ENCODE measurements around the gene USP7. TPM values are rescaled to one million over a fixed set of nuclear protein-coding genes. Genes with fewer than 3 reads are reported as not detected.
A peak's percentile ranks its signal among the peaks of the same experiment; 100 is the strongest.

USP7 gene
- total and polyA plus RNA-seq, 7 experiments from 2014 or later = 8.9 to 261 (median 176) TPM

- H3K9me3 ChIP-seq (ENCODE audit: control insufficient read depth in 2 of 3, low read length in 3 of 3) = no peaks in the 10 kb centered on the region
- peak overlapping the region in 7 of 9 donors; percentile 51 to 83 (median 59) for H3K27ac Mint-ChIP-seq
- no peaks in the 10 kb centered on the region for H3K27me3 ChIP-seq (ENCODE audit: control insufficient read depth in 2 of 2, insufficient read depth in 2 of 2, low read length in 2 of 2)
- peak overlapping the region in 2 of 10 donors; percentile 12 to 78 for H3K4me3 Mint-ChIP-seq
- H3K36me3 Mint-ChIP-seq = peaks cover 0 to 3% (median 0%) of the 10 kb centered on the region in 5 donors
- ChIA-PET POLR2A (interaction anchor here (1.0 kb wide), 1 partner anchor 14 kb away, joined by 3 read pairs; no protein-coding TSS in a partner anchor), CTCF (interaction anchor here (0.9 to 1.3 kb wide), 2 partner anchors 11 to 17 kb away, joined by 5 to 8 read pairs; no protein-coding TSS in a partner anchor)
- H3K36me3 ChIP-seq (ENCODE audit: control insufficient read depth in 2 of 3, insufficient read depth in 3 of 3, low read length in 3 of 3) = peaks cover 0 to 6% (median 0%) of the 10 kb centered on the region in 3 experiments
- no peak for ATAC-seq
- no peak overlapping the region for H3K4me3 ChIP-seq (ENCODE audit: low read length)
- intact Hi-C loops (cut with micrococcal nuclease) = no loop called here
- H3K4me1 ChIP-seq (ENCODE audit: control insufficient read depth in 2 of 2, insufficient read depth in 2 of 2, low read length in 2 of 2) = peaks cover 0 to 6% of the 10 kb centered on the region in 2 donors
- H3K27ac ChIP-seq (ENCODE audit: low read depth, low read length) = no peak overlapping the region
- DNase-seq = no peak
- H3K9me3 Mint-ChIP-seq = no peaks in the 10 kb centered on the region
- peaks cover 17 to 48% (median 44%) of the 10 kb centered on the region in 7 donors for H3K4me1 Mint-ChIP-seq
- H3K27me3 Mint-ChIP-seq = no peaks in the 10 kb centered on the region
Measured at GRCh38 chr16:8863594-8864424, 99.9 kb downstream of the USP7 start.

DNA sequence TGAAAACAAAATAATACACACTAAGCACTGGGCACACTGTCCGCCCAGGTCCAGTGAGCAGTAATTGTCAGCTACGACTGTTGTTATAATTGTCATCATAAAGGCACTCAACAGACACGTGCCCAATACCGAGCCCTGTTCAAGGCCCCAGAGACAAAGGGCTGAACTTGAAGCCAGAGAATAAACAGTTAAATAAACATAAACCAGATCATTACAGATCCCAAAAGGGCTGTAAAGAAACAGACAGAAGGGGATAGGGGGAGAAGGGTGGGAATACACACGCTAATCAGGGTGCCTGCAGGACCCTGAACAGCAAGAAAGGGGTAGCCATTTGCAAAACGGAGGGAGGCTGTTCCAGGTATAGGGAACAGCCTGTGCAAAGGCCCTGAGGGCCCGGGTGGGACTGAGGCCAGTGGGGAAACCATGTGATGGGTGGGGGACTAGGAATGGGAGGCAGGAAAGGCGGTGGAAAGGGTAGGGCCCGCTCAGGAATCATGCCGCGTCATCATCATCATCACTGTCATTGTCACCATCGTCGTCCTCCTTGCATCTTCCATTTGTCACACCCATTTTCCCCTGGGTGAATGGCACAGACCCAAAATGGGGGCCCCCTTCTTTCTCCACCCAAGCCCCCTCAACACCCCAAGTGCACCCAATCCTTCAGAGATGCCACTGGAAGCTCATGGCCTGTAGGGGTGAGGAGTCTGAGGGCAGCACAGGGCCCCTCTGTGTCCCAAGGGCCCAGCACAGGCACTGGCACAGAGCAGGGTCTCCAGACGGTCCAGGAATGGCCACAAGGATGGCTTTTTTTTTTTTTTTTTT, 101.2 kb downstream of the USP7 start:
- DNase-seq = no peak
- no peak overlapping the region for H3K4me3 Mint-ChIP-seq

DNA sequence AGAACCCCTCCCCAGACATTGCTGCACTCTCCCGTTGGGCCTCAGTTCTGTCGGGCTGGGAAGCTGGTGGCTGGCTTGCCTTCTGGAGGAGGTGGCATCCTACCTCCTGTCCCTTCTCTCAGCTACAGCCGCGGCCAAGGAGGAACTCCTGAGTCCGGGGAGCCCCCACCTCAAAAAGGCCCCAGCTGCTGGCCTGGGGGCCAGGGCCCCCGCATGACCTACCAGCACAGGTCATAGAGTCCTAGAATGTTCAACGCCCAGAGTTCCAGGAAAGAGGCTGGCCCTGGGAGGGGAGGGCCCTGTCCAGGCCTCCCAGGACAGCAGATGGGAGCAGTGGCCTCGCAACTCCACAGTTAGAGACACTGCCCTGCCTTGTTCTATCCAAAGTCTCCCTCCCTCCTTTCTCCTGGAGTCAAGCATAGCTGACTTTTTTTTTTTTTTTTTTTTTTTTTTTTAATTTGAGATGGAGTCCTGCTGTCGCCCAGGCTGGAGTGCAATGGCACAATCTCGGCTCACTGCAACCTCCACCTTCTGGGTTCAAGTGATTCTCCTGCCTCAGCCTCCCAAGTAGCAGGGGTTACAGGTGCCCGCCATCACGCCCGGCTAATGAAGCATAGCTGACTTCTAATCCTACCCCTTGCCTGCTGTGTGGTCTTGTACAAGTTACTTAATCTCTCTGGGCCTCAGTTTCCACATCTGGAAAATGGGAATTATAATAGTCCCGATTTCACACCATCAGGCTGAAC, 102.0 kb downstream of the USP7 start:
- peaks cover 0 to 20% (median 0%) of the 10 kb centered on the region in 3 experiments for H3K36me3 ChIP-seq (ENCODE audit: control insufficient read depth in 2 of 3, insufficient read depth in 3 of 3, low read length in 3 of 3)
- intact Hi-C loops (cut with micrococcal nuclease) = no loop called here
- Mint-ChIP-seq H3K27ac (peak overlapping the region in 6 of 9 donors; percentile 22 to 78 (median 39)), H3K9me3 (no peaks in the 10 kb centered on the region), H3K36me3 (peaks cover 0 to 14% (median 3%) of the 10 kb centered on the region in 5 donors), H3K4me3 (no peak overlapping the region), H3K4me1 (peaks cover 5 to 50% (median 40%) of the 10 kb centered on the region in 7 donors), H3K27me3 (no peaks in the 10 kb centered on the region)
- H3K4me1 ChIP-seq (ENCODE audit: control insufficient read depth in 2 of 2, insufficient read depth in 2 of 2, low read length in 2 of 2) = no peaks in the 10 kb centered on the region
- ChIA-PET CTCF (no interaction called here), POLR2A (interaction anchor here (0.6 kb wide), 2 partner anchors 11 to 40 kb away, joined by 3 to 4 read pairs; no protein-coding TSS in a partner anchor)
- H3K27ac ChIP-seq (ENCODE audit: low read depth, low read length) = no peak overlapping the region
- no peaks in the 10 kb centered on the region for H3K9me3 ChIP-seq (ENCODE audit: control insufficient read depth in 2 of 3, low read length in 3 of 3)
- no peak overlapping the region for H3K4me3 ChIP-seq (ENCODE audit: low read length)
- no peak for DNase-seq
- ATAC-seq = no peak
- H3K27me3 ChIP-seq (ENCODE audit: control insufficient read depth in 2 of 2, insufficient read depth in 2 of 2, low read length in 2 of 2) = no peaks in the 10 kb centered on the region

More for the DNA sequence above, 101.2 kb downstream of the USP7 start:
- ATAC-seq = no peak
- POLR2A ChIA-PET = interaction anchor here (0.6 kb wide), 1 partner anchor 40 kb away, joined by 4 read pairs; no protein-coding TSS in a partner anchor
- CTCF ChIA-PET = interaction anchor here (0.9 kb wide), 1 partner anchor 12 kb away, joined by 8 read pairs; no protein-coding TSS in a partner anchor
- Mint-ChIP-seq H3K9me3 (no peaks in the 10 kb centered on the region), H3K36me3 (peaks cover 0 to 11% (median 3%) of the 10 kb centered on the region in 5 donors), H3K27ac (peak overlapping the region in 5 of 9 donors; percentile 16 to 78 (median 46)), H3K27me3 (no peaks in the 10 kb centered on the region), H3K4me1 (peaks cover 11 to 52% (median 43%) of the 10 kb centered on the region in 7 donors)
- Histone ChIP-seq H3K27ac (ENCODE audit: low read depth, low read length) (no peak overlapping the region), H3K27me3 (ENCODE audit: control insufficient read depth in 2 of 2, insufficient read depth in 2 of 2, low read length in 2 of 2) (no peaks in the 10 kb centered on the region), H3K36me3 (ENCODE audit: control insufficient read depth in 2 of 3, insufficient read depth in 3 of 3, low read length in 3 of 3) (peaks cover 0 to 16% (median 0%) of the 10 kb centered on the region in 3 experiments), H3K4me3 (ENCODE audit: low read length) (no peak overlapping the region), H3K4me1 (ENCODE audit: control insufficient read depth in 2 of 2, insufficient read depth in 2 of 2, low read length in 2 of 2) (peaks cover 0 to 6% of the 10 kb centered on the region in 2 donors), H3K9me3 (ENCODE audit: control insufficient read depth in 2 of 3, low read length in 3 of 3) (no peaks in the 10 kb centered on the region)
- intact Hi-C loops (cut with micrococcal nuclease) = no loop called here

DNA sequence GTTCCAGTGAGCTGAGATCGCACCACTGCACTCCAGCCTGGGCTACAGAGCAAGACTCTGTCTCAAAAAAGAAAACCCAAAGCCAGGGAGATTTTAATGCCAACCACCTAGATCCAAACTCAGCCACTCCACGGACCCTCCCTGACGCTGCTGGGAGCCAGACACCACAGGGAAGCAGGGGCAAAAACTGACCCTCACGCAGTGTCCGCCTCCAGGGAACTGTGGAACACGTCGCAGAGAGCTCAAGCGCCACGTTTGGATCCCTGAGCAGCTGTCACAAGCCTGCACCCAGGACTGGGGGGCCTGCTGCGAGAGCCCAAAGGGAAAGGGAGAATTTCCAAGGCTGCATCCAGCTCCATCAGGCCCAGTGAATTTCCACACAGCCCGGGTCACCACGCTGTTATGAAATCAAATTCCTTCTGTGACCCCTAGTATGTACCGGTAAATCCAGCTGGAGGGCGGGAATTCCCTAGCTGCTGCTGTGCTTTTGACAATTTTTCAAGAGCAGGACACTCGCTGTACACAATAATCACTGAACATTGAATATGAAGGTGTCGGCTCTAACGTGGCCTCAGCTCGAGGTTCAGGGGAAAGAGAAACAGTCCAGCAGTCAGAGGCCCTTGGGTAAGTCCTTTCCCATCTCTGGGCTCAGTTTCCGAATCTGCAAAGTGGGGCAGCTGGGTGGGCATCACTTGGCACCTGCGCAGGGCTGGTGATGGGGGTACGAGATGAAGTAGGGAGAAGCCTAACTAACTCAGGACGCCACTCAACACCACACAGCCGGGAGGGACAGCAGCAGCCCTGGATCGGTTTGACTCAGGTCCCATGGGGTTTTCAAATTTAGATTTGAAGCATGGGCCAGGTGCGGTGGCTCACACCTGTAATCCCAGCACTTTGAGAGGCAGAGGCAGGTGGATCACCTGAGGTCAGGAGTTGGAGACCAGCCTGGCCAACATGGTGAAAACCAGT, 103.5 kb downstream of the USP7 start:
- H3K4me1 ChIP-seq (ENCODE audit: control insufficient read depth in 2 of 2, insufficient read depth in 2 of 2, low read length in 2 of 2) = no peaks in the 10 kb centered on the region
- ChIA-PET CTCF (no interaction called here), POLR2A (no interaction called here)
- H3K36me3 ChIP-seq (ENCODE audit: control insufficient read depth in 2 of 3, insufficient read depth in 3 of 3, low read length in 3 of 3) = peaks cover 0 to 35% (median 0%) of the 10 kb centered on the region in 3 experiments
- Mint-ChIP-seq H3K4me3 (no peak overlapping the region), H3K27me3 (no peaks in the 10 kb centered on the region), H3K27ac (peak overlapping the region in 3 of 9 donors; percentile 16 to 46 (median 43)), H3K9me3 (no peaks in the 10 kb centered on the region), H3K4me1 (peaks cover 5 to 44% (median 35%) of the 10 kb centered on the region in 7 donors), H3K36me3 (peaks cover 0 to 22% (median 8%) of the 10 kb centered on the region in 5 donors)
- no peak overlapping the region for H3K4me3 ChIP-seq (ENCODE audit: low read length)
- DNase-seq = no peak
- no peak overlapping the region for H3K27ac ChIP-seq (ENCODE audit: low read depth, low read length)
- H3K9me3 ChIP-seq (ENCODE audit: control insufficient read depth in 2 of 3, low read length in 3 of 3) = no peaks in the 10 kb centered on the region
- H3K27me3 ChIP-seq (ENCODE audit: control insufficient read depth in 2 of 2, insufficient read depth in 2 of 2, low read length in 2 of 2) = no peaks in the 10 kb centered on the region
- intact Hi-C loops (cut with micrococcal nuclease) = no loop called here
- ATAC-seq = no peak

DNA sequence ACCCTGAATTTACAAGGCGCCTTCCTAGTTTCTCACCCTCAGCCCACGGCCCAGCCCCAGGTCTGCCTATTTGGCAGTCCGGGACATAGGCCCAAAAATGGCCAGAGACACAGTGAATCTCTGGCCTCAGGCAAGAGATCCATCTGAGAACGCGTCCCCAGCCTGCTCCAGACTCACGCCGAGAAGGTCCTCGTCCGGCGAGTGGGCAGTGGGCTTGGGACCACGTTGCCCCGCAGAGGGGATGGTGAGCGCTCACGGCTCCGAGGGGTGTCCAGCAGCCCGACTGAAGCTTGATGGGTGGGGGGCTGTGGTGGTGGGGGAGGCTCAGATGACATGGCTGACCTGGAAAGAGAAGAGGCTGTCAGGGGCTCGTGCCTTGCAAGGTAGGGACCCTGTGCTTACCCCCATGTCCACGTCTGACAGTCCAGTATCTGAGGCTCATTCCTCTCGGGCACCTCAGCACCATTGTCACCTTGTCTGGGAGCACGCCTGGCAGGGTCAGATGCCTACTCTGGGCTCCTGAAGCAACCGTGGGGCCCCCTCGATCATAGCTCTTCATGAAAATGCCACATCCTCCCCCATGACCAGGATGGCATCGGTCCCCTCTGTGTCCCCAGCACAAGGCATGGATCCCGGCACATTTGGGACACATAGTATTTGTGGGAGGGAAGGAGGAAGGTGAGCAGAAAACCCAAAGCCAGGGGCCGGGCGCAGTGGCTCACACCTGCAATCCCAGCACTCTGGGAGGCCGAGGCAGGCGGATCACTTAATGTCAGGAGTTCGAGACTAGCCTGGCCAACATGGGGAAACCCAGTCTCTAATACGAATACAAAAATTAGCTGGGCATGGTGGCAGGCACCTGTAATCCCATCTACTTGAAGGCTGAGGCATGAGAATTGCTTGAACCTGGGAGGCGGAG, 104.5 kb downstream of the USP7 start:
- no peaks in the 10 kb centered on the region for H3K4me1 ChIP-seq (ENCODE audit: control insufficient read depth in 2 of 2, insufficient read depth in 2 of 2, low read length in 2 of 2)
- Mint-ChIP-seq H3K27me3 (no peaks in the 10 kb centered on the region), H3K4me1 (peaks cover 3 to 41% (median 29%) of the 10 kb centered on the region in 7 donors), H3K36me3 (peaks cover 0 to 26% (median 8%) of the 10 kb centered on the region in 5 donors), H3K9me3 (no peaks in the 10 kb centered on the region), H3K4me3 (no peak overlapping the region), H3K27ac (peak overlapping the region in 2 of 9 donors; percentile 13 to 51)
- ChIA-PET POLR2A (interaction anchor here (1.4 kb wide), 1 partner anchor 10 kb away, joined by 4 read pairs; the partner anchor contains the start of gene CARHSP1), CTCF (no interaction called here)
- H3K27ac ChIP-seq (ENCODE audit: low read depth, low read length) = no peak overlapping the region
- peaks cover 0 to 44% (median 0%) of the 10 kb centered on the region in 3 experiments for H3K36me3 ChIP-seq (ENCODE audit: control insufficient read depth in 2 of 3, insufficient read depth in 3 of 3, low read length in 3 of 3)
- DNase-seq (no peak), ATAC-seq (no peak)
- intact Hi-C loops (cut with micrococcal nuclease) = no loop called here
- H3K27me3 ChIP-seq (ENCODE audit: control insufficient read depth in 2 of 2, insufficient read depth in 2 of 2, low read length in 2 of 2) = no peaks in the 10 kb centered on the region
- H3K9me3 ChIP-seq (ENCODE audit: control insufficient read depth in 2 of 3, low read length in 3 of 3) = no peaks in the 10 kb centered on the region
- H3K4me3 ChIP-seq (ENCODE audit: low read length) = no peak overlapping the region
